GM19035 (cell line): ENCODE results near the gene RPH3AL.
"Not testable (repeated sequence)": the region's sequence is repeated elsewhere in the genome, so short reads cannot be mapped to it uniquely, and the experiment has no call there.

Experiments
- ATAC-seq: cut with Tn5 transposase; IDR thresholded peaks from one replicate; pipeline ENCODE4 v1.9.1; 2021; ENCODE audit not compliant: unreplicated experiment

RPH3AL gene

DNA sequence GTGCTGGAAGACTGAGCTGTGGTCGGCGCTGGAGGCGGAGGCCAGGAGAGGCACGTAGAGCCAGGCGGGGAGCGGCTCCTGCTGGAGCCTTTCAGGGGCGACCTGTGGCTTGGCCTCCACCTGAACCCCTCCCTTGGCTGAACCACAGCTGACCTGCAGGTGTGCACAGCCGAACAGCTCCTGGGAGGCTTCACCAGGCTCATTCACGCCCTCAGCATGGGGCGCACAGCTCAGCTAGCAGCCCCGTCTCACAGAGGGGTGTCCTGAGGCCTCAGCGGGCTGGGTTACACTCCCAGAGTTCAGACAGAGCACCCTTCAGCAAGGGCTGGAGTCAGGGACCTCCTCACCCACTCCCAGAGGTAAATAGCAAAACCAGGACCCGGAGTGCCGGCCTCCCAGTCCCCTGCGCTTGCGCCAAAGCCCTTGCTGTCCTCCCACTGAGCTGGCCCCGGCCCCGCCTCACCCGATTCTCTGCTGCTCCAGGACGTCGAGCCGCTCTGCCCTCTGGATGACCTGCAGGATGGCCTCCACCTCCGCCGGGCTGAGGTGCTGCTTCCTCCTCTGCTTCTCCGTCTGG is 31.7 kb downstream of the RPH3AL start:
- no peak for ATAC-seq

DNA sequence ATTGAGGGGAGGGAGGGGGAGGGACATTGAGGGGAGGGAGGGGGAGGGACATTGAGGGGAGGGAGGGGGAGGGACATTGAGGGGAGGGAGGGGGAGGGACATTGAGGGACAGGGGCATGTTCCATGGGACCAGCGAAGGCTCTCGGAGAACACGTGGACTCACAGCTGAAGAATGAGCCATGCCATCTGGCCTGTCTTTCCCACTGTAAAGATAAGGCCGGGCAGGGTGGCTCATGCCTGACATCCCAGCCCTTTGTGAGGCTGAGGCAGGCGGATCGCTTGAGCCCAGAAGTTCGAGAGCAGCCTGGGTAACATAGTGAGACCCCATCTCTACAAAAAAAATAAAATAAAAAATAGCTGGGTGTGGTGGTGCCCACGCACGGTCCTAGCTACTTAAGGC is 32.5 kb downstream of the RPH3AL start:
- no peak for ATAC-seq

DNA sequence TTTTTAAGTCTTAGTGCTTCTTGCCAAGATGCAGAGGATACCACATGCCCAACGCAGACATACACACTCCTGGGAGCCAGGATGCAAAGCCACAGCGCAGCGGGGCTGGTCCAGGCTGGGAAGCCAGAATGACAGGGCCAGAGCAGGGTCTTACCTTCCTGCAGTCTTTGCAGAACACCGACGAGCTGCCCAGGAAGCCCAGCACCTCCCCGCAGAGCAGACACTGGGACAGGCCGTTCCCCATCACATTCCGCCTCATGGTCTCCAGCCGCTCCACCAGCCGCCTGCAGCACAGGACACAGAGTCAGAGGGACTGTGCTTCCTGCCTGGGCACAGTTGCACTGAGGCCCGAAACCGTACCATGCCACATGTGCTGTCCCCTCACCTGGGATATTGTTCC is 33.3 kb downstream of the RPH3AL start:
- no peak for ATAC-seq

GRCh38 chr17:317070-317469 is 35.5 kb downstream of the RPH3AL start:
- ATAC-seq: not testable (repeated sequence)

DNA sequence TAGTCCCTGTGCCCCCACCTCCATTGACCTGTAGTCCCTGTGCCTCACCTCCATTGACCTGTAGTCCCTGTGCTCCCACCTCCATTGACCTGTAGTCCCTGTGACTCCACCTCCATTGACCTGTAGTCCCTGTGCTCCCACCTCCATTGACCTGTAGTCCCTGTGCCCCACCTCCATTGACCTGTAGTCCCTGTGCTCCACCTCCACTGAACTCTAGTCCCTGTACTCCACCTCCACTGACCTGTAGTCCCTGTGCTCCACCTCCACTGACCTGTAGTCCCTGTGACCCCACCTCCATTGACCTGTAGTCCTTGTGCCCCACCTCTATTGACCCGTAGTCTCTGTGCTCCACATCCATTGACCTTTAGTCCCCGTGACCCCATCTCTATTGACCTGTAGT is 37.2 kb downstream of the RPH3AL start:
- ATAC-seq: not testable (repeated sequence)

GRCh38 chr17:314614-314944 is 38.0 kb downstream of the RPH3AL start:
- not testable (repeated sequence) for ATAC-seq

- ATAC-seq: no peak
Measured at GRCh38 chr17:313911-314613, 38.5 kb downstream of the RPH3AL start.

DNA sequence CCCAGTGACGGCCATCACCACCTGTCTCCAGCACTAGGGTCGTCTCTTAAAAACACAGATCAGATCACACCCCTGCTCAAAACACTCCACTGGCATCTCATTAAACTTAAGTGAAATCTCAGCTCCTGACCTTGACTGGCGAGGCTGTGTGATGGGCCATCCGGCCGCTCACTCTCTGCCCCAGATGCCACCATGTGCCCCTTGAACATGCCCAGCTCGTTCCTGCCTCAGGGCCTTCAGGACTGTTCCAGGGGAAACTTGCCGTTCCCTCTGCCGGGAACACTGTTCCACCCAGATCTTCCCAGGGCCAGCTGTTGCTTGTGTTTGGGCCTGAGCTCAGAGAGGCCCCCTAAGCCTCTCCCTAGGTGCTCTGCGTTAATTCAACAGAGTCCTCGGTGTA is 39.4 kb downstream of the RPH3AL start:
- no peak for ATAC-seq

DNA sequence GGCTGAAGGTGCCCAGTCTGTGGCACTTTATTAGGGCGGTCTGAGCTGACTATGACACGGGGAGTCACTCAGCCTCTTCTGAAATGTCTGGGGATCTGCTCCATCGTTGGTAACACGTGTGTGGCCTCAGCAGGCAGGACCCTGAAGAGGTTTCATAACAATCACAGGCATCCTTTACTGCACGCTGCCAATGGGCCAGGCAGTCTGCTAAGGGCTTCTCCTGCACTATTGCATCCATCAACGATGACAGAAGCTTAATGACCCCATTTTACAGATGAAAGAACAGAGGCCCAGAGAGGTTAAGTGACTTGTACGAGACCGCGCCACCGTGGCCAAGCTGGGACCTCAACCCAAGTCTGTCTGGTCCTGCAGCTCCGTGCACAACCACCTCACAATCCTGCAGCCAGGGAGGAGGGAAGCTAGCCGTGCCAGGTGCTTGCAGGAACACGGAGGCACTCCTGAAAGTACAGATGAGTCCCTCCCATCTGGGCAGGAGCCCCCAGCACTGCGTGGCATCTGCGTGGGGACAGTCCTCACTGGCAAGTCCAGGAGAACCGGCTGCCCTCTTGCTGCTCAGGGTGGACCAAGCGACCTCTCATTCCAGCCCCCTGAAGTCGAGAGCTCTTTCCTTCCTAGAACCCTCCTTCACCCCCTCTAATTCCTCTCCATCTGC is 40.0 kb downstream of the RPH3AL start:
- no peak for ATAC-seq

DNA sequence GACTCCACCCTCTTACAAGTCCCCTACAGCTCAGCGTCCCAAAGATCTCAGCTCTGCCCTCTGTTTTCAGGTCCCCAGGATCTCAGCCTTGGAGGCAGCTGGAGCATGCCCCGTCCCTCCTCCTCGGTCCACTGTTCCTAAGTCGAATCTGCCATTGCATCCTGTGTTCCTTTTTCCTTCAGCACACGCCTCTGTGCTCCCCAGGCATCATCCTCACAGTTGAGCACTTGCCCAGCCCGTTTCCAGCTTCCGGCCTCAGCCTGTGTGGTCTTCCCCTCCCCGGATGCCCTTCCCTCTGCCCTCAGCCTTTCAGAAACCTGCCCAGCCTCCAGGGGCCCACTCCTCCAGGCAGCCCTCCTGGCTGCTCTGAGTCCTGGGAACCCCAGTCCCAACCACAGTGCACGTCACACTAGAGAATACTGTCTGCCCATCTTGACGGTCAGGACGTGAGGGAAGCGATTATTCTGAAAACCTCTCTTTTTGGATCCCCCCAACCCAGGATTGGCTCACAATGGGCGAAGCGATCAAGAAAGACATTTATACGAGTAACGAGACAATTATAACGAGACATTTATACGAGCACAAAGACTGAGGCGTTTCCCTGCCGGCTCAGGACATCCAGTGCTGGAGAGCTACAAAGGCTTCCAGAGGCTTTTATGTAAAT is 41.4 kb downstream of the RPH3AL start:
- ATAC-seq: no peak

DNA sequence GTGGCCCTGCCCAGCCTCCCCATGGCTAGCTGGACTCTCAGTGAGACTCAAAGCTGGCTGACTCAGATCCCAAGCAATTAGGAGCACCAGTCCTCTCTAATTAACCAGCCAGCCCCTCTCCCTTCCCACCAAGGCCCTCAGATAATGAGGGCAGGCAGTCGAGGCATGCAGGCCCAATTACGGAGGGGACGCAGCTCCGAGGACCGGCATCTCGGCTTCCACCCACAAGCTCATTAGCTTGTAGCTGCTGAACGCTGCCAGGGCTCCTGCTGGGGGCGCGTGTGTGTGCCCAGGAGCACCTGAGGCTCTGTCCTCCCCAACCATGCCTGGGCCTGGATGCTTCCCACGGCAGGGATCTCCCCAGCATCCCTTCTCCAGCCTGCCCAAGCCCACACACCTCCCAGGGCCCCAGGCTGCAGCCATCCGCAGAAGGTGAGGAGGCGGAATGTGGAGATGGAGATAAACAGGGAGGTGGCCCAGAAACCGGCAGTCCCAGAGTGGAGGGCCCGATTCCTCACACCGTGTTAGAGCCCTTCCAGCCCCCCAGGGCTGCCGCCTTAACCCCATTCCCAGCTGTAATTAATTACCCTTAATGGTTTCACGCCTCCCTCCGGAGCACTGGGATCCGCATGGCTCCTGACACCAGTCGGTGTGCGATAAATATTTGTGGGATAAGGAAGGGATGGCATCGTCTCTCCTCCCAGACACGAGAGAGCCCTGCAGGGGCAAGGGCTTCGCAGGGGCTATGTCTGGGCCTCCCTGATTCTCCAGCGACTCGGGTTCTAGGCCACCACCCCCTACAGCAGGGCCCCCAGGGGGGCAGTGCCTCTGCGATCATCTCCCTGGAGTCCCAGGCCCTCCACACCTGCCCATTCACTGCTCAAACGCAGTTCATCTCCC is 42.2 kb downstream of the RPH3AL start:
- no peak for ATAC-seq

GRCh38 chr17:309361-309888 is 43.2 kb downstream of the RPH3AL start:
- ATAC-seq: no peak

DNA sequence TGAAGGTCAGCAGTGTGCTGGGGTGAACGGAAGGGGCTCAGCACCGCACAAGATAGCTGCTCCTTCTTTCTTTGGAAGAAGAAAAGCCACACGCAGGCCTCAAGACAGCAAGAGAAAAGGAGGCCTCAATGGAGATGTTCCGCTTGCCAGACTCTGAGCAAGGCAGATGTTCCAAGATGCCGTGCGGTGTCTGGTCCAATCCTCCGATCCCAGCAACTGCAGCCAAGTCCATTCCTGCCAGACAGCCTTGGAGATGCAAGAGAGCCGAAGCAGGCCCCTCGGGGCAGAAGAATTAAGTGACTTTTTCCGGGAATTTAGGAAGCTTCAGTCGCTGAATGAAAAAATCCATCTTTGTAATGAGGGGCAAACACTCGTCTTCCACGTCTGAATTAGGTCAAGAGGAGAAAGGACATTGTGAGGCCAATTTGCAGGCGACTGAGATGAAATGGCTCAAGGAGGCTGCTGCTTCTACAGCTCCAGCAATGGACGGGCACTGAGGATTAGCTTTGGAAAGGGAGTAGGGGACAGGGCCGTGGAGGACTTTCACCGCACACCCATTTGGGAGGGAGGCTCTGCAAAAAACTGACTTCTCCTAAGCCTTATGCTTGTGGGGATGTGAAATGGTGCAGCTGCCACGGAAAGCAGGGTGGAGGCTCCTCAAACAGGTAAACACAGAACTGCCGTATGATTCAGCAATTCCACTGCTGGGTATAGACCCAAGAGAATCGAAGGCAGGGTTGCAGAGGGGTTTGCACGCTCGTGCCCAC is 44.7 kb downstream of the RPH3AL start:
- ATAC-seq: no peak

DNA sequence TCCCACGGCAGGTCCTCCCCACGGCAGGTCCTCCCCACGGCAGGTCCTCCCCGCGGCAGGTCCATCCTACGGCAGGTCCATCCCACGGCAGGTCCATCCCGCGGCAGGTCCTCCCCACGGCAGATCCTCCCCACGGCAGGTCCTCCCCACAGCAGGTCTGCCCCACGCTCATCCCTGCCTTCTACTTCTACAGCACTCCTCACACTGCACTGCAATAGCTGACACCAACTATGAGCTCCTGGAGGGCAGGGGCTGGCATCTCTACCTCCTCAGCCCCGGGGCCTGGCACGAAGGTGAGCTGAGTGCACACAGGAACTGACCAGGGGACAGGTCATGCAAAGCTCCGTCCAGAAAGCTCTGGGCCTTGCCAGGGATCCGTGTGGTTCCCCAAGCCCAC is 45.3 kb downstream of the RPH3AL start:
- no peak for ATAC-seq

GRCh38 chr17:306536-307294 is 45.9 kb downstream of the RPH3AL start:
- ATAC-seq: no peak

DNA sequence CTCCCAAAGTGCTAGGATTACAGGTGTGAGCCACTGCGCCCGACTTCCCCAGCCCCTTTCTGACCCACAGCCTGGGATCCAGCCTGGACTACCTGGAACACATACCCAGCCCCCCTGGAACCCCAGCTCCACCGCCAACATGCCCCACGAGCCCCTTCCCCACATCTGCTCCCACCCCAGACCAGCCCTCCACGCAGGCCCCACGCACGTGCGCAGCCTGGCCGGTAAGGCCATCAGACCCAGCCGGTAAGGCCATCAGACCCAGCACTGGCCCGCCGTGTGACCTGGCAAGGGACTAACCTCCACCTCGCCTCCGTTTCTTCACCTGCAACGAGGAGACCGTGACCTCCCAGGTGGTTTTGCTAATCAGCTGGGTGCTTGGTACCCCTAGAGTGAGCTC is 46.5 kb downstream of the RPH3AL start:
- ATAC-seq: no peak

GRCh38 chr17:305090-305976 is 47.3 kb downstream of the RPH3AL start:
- no peak for ATAC-seq

DNA sequence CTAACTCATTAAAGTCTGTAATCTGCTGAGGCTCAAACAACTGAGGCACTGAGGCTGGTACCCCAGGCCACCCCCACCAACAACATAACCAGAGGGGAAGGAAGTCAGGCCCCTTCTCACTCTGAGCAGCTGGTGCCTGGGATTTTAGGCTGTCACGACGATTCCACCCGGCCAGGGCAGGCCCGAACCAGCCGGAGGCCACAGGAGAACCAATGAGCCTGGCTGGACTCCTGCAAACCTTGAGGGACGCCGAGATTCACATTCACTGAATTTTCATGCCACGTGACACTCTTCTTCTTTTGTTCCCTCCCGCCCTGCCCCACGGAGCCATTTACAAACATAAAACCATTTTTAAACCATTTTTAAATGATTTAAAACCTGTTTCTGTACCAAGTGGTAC is 48.1 kb downstream of the RPH3AL start:
- no peak for ATAC-seq
